ENCODE measurements around the gene CBLB.

DNA sequence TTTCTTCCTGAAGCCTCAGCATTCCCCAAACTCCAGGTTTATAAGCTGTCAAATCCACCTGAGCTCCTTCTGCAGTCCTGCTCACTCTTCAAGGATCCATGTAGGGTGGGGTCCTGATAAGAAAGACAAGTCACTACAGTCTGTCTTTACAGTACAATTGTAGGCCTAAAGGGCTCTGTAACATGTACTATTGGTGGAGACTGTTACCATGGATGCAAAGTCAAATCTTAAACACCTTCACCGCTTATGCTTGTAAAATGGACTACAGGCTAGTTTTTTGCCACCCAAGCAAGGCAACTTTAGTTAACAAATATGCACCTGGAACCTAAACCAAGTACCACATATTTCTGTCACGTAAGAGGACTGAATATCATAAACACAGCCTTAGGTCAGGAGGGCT is 44.7 kb downstream of the CBLB start:
- no peak for TF ChIP-seq ZNF146 (CRISPR knock-in tag; IDR thresholded peaks at IDR 0.05; ENCODE audit: unreplicated experiment)
- no peak for TF ChIP-seq JUN (IDR thresholded peaks at IDR 0.05; ENCODE audit: borderline replicate concordance, low read depth, low read length)
- TF ChIP-seq JUN (CRISPR knock-in tag; IDR thresholded peaks at IDR 0.05; ENCODE audit: borderline replicate concordance) = no peak
- no peak for TF ChIP-seq POLR2A (conservative IDR thresholded peaks at IDR 0.05)
- TF ChIP-seq, protein P1, sequence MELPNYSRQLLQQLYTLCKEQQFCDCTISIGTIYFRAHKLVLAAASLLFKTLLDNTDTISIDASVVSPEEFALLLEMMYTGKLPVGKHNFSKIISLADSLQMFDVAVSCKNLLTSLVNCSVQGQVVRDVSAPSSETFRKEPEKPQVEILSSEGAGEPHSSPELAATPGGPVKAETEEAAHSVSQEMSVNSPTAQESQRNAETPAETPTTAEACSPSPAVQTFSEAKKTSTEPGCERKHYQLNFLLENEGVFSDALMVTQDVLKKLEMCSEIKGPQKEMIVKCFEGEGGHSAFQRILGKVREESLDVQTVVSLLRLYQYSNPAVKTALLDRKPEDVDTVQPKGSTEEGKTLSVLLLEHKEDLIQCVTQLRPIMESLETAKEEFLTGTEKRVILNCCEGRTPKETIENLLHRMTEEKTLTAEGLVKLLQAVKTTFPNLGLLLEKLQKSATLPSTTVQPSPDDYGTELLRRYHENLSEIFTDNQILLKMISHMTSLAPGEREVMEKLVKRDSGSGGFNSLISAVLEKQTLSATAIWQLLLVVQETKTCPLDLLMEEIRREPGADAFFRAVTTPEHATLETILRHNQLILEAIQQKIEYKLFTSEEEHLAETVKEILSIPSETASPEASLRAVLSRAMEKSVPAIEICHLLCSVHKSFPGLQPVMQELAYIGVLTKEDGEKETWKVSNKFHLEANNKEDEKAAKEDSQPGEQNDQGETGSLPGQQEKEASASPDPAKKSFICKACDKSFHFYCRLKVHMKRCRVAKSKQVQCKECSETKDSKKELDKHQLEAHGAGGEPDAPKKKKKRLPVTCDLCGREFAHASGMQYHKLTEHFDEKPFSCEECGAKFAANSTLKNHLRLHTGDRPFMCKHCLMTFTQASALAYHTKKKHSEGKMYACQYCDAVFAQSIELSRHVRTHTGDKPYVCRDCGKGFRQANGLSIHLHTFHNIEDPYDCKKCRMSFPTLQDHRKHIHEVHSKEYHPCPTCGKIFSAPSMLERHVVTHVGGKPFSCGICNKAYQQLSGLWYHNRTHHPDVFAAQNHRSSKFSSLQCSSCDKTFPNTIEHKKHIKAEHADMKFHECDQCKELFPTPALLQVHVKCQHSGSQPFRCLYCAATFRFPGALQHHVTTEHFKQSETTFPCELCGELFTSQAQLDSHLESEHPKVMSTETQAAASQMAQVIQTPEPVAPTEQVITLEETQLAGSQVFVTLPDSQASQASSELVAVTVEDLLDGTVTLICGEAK (IDR thresholded peaks at IDR 0.05) = no peak
- TF ChIP-seq, protein P1 (CRISPR knock-in tag; IDR thresholded peaks at IDR 0.05) = no peak
- no peak for TF ChIP-seq POLR2AphosphoS5 (IDR thresholded peaks at IDR 0.05; ENCODE audit: control insufficient read depth, insufficient read depth, low read depth, low read length)
- TF ChIP-seq KLF10 (CRISPR knock-in tag; IDR thresholded peaks at IDR 0.05) = no peak
- TF ChIP-seq SREBF2 (CRISPR knock-in tag; IDR thresholded peaks at IDR 0.05) = no peak
- TF ChIP-seq ZNF24 (IDR thresholded peaks at IDR 0.05) = no peak
- no peak for TF ChIP-seq EP300 (IDR thresholded peaks at IDR 0.05; ENCODE audit: low read length)
- no peak for TF ChIP-seq ARHGAP35 (IDR thresholded peaks at IDR 0.05; ENCODE audit: partially characterized antibody)
- TF ChIP-seq XRCC3 (IDR thresholded peaks at IDR 0.05) = no peak

All from K562 (cell line).